Measurements from ENCODE around the gene IGLL5.

IGLL5 gene

GRCh38 chr22:22887621-22888503 lies at the start of gene IGLL5:
Gene IGLL5 (plus strand): TSS chr22:22887816. CDS start chr22:22888054, 238 bp downstream.
- peaks cover 45% of the 10 kb centered on the region for H3K27me3 ChIP-seq (ENCODE audit: insufficient read depth, low read length, poor library complexity, severe bottlenecking)
- H4K20me1 ChIP-seq (ENCODE audit: insufficient read depth, low read length, poor library complexity, severe bottlenecking) = no peaks in the 10 kb centered on the region
- H3F3A ChIP-seq (ENCODE audit: low read depth) = no peaks in the 10 kb centered on the region
- H3K36me3 ChIP-seq (ENCODE audit: insufficient read depth, low read length) = no peaks in the 10 kb centered on the region
- H3K4me3 ChIP-seq (ENCODE audit: low read length, poor library complexity, severe bottlenecking) = no peak within 1 kb of the TSS
- H3K4me1 ChIP-seq (ENCODE audit: insufficient read depth, low read length, poor library complexity, severe bottlenecking) = peaks cover 16% of the 10 kb centered on the region
- no peaks in the 10 kb centered on the region for H3K9me2 ChIP-seq (replicated peaks; ENCODE audit: low read depth, low read length)
- no peak within 1 kb of the TSS for H3K4me2 ChIP-seq (ENCODE audit: low read depth, low read length, poor library complexity, severe bottlenecking)
- no peak within 1 kb of the TSS for H2AFZ ChIP-seq (ENCODE audit: low read length)
- H3K9me3 ChIP-seq (ENCODE audit: insufficient read depth, low read depth, low read length) = no peaks in the 10 kb centered on the region
- TF ChIP-seq, protein P1, sequence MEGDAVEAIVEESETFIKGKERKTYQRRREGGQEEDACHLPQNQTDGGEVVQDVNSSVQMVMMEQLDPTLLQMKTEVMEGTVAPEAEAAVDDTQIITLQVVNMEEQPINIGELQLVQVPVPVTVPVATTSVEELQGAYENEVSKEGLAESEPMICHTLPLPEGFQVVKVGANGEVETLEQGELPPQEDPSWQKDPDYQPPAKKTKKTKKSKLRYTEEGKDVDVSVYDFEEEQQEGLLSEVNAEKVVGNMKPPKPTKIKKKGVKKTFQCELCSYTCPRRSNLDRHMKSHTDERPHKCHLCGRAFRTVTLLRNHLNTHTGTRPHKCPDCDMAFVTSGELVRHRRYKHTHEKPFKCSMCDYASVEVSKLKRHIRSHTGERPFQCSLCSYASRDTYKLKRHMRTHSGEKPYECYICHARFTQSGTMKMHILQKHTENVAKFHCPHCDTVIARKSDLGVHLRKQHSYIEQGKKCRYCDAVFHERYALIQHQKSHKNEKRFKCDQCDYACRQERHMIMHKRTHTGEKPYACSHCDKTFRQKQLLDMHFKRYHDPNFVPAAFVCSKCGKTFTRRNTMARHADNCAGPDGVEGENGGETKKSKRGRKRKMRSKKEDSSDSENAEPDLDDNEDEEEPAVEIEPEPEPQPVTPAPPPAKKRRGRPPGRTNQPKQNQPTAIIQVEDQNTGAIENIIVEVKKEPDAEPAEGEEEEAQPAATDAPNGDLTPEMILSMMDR (conservative IDR thresholded peaks at IDR 0.05; ENCODE audit: low read length) = no peak
- TF ChIP-seq EZH2phosphoT487 (IDR thresholded peaks at IDR 0.05; ENCODE audit: borderline replicate concordance) = no peak
- no peaks in the 10 kb centered on the region for H3K79me2 ChIP-seq (ENCODE audit: insufficient read depth, low read length)
- no peak within 1 kb of the TSS for H3K9ac ChIP-seq (ENCODE audit: low read depth, low read length, poor library complexity, severe bottlenecking)

GRCh38 chr22:22838148-22838786 lies 49.3 kb upstream of the IGLL5 start:
- Histone ChIP-seq H3K79me2 (ENCODE audit: insufficient read depth, low read length) (no peaks in the 10 kb centered on the region), H3K27me3 (ENCODE audit: insufficient read depth, low read length, poor library complexity, severe bottlenecking) (no peaks in the 10 kb centered on the region), H3K9me3 (ENCODE audit: insufficient read depth, low read depth, low read length) (no peaks in the 10 kb centered on the region), H2AFZ (ENCODE audit: low read length) (peak overlapping the region; percentile 54; the same call in 1 of the 2 replicates), H3K9ac (ENCODE audit: low read depth, low read length, poor library complexity, severe bottlenecking) (no peak overlapping the region), H3K4me3 (ENCODE audit: low read length, poor library complexity, severe bottlenecking) (no peak overlapping the region), H4K20me1 (ENCODE audit: insufficient read depth, low read length, poor library complexity, severe bottlenecking) (no peaks in the 10 kb centered on the region), H3K9me2 (replicated peaks; ENCODE audit: low read depth, low read length) (no peaks in the 10 kb centered on the region), H3K4me1 (ENCODE audit: insufficient read depth, low read length, poor library complexity, severe bottlenecking) (peaks cover 11% of the 10 kb centered on the region), H3K4me2 (ENCODE audit: low read depth, low read length, poor library complexity, severe bottlenecking) (no peak overlapping the region), H3K36me3 (ENCODE audit: insufficient read depth, low read length) (no peaks in the 10 kb centered on the region), H3F3A (ENCODE audit: low read depth) (no peaks in the 10 kb centered on the region)
- TF ChIP-seq, protein P1 (conservative IDR thresholded peaks at IDR 0.05; ENCODE audit: low read length) = no peak
- no peak for TF ChIP-seq EZH2phosphoT487 (IDR thresholded peaks at IDR 0.05; ENCODE audit: borderline replicate concordance)

DNA sequence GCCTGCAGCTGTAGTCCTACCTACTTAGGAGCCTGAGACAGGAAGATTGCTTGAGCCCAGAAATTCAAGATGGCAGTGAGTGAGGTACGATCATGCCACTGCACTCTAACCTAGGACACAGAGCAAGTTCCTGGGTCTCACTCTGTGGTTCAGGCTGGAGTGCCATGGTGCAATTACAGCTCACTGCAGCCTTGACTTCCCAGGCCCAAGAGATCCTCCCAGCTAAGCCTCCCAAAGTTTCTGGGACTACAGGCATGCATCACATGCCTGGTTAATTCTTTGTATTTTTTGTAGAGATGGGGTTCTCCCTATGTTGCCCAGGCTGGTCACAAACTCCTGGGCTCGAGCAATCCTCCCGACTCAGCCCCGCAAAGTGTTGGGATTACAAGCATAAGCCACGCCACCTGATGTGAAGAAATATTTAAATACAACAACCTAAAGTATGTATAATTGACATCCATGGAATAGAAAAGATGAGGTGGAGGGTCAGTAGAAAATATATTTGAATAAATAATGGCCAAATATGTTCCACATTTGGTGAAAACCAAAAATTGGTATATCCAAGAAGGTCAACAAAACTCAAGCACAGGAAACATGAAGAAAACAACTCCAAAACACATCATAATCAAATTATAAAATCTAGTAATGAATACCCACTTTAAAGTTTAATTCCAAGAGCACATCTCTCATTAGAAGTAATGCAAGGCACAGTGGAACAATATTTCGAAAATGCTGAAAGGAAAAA lies 47.9 kb upstream of the IGLL5 start:
- Histone ChIP-seq H3K4me1 (ENCODE audit: insufficient read depth, low read length, poor library complexity, severe bottlenecking) (peaks cover 11% of the 10 kb centered on the region), H3K4me3 (ENCODE audit: low read length, poor library complexity, severe bottlenecking) (no peak overlapping the region), H3K9ac (ENCODE audit: low read depth, low read length, poor library complexity, severe bottlenecking) (no peak overlapping the region), H3K36me3 (ENCODE audit: insufficient read depth, low read length) (no peaks in the 10 kb centered on the region), H3F3A (ENCODE audit: low read depth) (no peaks in the 10 kb centered on the region), H3K9me3 (ENCODE audit: insufficient read depth, low read depth, low read length) (no peaks in the 10 kb centered on the region), H3K79me2 (ENCODE audit: insufficient read depth, low read length) (no peaks in the 10 kb centered on the region), H2AFZ (ENCODE audit: low read length) (no peak overlapping the region), H4K20me1 (ENCODE audit: insufficient read depth, low read length, poor library complexity, severe bottlenecking) (no peaks in the 10 kb centered on the region), H3K9me2 (replicated peaks; ENCODE audit: low read depth, low read length) (no peaks in the 10 kb centered on the region), H3K27me3 (ENCODE audit: insufficient read depth, low read length, poor library complexity, severe bottlenecking) (no peaks in the 10 kb centered on the region), H3K4me2 (ENCODE audit: low read depth, low read length, poor library complexity, severe bottlenecking) (no peak overlapping the region)
- no peak for TF ChIP-seq EZH2phosphoT487 (IDR thresholded peaks at IDR 0.05; ENCODE audit: borderline replicate concordance)
- TF ChIP-seq, protein P1 (conservative IDR thresholded peaks at IDR 0.05; ENCODE audit: low read length) = no peak
